H54 (cell line): Measurements from ENCODE around the gene EPHA10.

ENCODE experiments used
- DNase-seq: peaks from one replicate; pipeline ENCODE4 v3.0.0; 2011; ENCODE audit warnings: low spot score, mixed read lengths; ENCODE audit not compliant: insufficient read length
- FAIRE-seq: peaks from 3 replicates; lab custom pipeline; 2011; peaks lifted over from hg19 to GRCh38; lab: Jason Lieb, UNC
- POLR2A ChIP-seq: IDR thresholded peaks from 2 replicates; pipeline ENCODE4 v1.6.1; 2011; ENCODE audit warnings: low read depth, mild to moderate bottlenecking, low read length

EPHA10 gene

DNA sequence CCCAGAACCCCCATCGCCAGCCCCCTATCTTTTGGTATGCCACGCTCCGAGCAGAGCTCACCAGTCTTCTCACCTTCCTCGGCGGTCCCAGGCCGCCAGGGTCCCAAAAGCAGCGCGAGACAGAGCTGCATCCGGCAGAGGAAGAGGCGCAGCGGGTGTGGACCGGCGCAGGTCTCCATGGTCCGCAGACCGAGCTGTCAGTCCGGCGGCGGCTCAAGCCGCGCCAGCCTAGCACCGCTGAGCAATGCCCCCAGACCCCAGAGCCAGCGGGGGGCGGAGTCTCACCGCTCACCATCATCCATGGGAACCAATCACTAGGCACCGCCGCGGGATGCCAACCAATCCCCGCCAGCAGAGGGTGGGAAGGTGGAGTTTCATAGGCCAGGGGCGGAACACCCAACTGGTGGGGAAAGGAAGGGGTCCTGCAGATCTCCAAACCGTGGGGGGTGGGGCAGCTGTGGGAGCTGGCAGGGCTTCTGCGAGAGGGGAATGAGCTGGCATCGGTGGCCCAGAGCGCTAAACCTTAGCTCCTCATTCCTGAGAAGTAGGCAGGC lies at the start of gene EPHA10:
Gene EPHA10, minus strand, starts transcription at position 233 of the 554 bp plus-strand sequence. Its CDS starts 54 bp downstream, at position 179.
- FAIRE-seq, result no peak

GRCh38 chr1:37814252-37814651 lies 49.3 kb upstream of the EPHA10 start:
- TF ChIP-seq POLR2A, result no peak
- DNase-seq (no peak), FAIRE-seq (no peak)

More for the DNA sequence above, at the start of gene EPHA10:
- TF ChIP-seq POLR2A, result no peak
- no peak for DNase-seq

GRCh38 chr1:37813529-37814145 lies 48.7 kb upstream of the EPHA10 start:
- DNase-seq (no peak), FAIRE-seq (no peak)
- TF ChIP-seq POLR2A, result no peak

- FAIRE-seq (peak; percentile 20), DNase-seq (peak; percentile 65)
- no peak for TF ChIP-seq POLR2A
These were observed 46.2 kb upstream of the EPHA10 start for GRCh38 chr1:37811027-37811655.

DNA sequence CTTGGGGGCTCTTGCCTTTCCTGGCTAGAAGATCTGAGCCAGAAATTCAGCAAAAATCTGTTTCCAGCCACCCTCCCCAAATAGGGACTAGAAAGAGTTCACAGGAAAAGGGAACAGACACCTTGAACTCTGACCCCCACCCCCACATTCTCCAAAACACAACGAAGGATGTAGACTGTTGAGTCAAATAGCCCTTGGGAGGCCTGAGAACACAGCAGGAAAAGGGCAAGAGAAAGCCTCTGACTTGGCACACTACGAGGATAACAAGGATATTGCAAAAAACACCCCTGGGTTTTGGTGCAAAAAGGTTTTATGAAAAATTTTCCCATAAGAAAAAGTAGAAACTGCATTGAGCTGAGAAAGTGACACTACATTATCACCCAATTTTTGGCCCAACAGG lies 45.0 kb upstream of the EPHA10 start:
- TF ChIP-seq POLR2A, result no peak
- DNase-seq (no peak), FAIRE-seq (no peak)

DNA sequence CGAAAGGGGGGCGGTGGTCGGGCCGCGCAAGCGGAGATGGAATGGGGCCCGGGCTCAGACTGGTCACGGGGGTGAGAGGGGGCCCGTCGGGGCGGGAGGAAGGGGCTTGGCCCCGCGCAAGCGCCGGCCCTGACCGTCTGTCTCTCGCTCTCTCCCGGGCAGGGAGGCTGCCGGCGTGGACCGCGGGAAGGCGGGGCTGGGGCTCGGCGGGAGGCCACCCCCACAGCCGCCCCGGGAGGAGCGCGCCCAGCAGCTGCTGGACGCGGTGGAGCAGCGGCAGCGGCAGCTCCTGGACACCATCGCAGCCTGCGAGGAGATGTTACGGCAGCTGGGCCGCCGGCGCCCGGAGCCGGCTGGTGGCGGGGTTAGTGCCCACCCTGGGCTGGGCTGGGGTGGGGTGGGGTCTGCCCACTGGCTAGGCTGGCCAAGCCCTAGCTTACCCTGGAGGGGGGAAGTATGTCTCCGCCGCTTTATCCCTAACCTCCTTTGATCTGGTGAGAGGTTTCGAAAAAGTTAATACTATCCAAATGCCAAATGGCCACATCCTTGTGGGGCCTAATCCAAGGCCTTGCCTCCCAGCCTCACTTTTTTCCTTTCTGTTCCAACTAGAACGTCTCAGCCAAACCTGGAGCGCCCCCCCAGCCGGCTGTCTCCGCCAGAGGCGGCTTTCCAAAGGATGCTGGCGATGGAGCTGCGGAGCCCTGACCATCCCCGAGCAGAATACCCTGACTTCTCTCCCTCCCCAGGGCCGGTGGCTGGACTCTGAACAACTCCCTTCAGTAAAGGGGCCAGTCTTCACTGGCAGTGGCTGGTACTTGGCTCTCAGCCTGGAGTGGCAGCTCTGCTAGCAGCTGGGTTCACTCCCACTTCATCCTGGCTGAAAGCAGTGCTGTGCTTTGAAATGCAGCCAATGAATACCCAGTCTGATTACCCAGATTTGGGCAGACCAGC lies 43.7 kb upstream of the EPHA10 start:
- peak; percentile 62 for TF ChIP-seq POLR2A
- FAIRE-seq (no peak), DNase-seq (peak; percentile 91)

- TF ChIP-seq POLR2A, result peak; percentile 52
- DNase-seq, result peak; percentile 98
- FAIRE-seq, result no peak
These were observed 42.8 kb upstream of the EPHA10 start, which contains the start of the genes C1orf122 and YRDC for GRCh38 chr1:37807555-37808368. Gene C1orf122 (plus strand): TSS chr1:37807790. CDS start chr1:37808405, 615 bp downstream. Gene YRDC (minus strand): TSS chr1:37808208. CDS start chr1:37808180, 28 bp downstream.

GRCh38 chr1:37807220-37807554 lies 42.3 kb upstream of the EPHA10 start:
- FAIRE-seq (no peak), DNase-seq (no peak)
- TF ChIP-seq POLR2A, result no peak

GRCh38 chr1:37802439-37802838 lies 37.5 kb upstream of the EPHA10 start:
- DNase-seq, result no peak
- FAIRE-seq, result no peak
- TF ChIP-seq POLR2A, result no peak

- no peak for FAIRE-seq
- no peak for TF ChIP-seq POLR2A
- no peak for DNase-seq
These were observed 32.9 kb upstream of the EPHA10 start for GRCh38 chr1:37797750-37798345.

GRCh38 chr1:37795340-37796125 lies 30.6 kb upstream of the EPHA10 start:
- TF ChIP-seq POLR2A, result no peak

More at GRCh38 chr1:37795340-37796125, 30.6 kb upstream of the EPHA10 start:
- DNase-seq (no peak), FAIRE-seq (no peak)
